ENCODE measurements around the gene OBSCN. TPM values are rescaled to one million over a fixed set of nuclear protein-coding genes. Genes with fewer than 3 reads are reported as not detected.
A peak's percentile ranks its signal among the peaks of the same experiment; 100 is the strongest.

The OBSCN gene
- total and polyA plus RNA-seq, 2 of the 13 experiments (the other 11 are each of a cell fraction or from before 2014, with no cell fraction given), result 0.20 TPM

GRCh38 chr1:228166170-228166936 is 41.5 kb upstream of the OBSCN start:
- H3K9me3 ChIP-seq (ENCODE audit: low read length), result no peaks in the 10 kb centered on the region
- intact Hi-C loops (cut with micrococcal nuclease; ENCODE audit: unreplicated experiment) (loop anchor here (1.0 to 2.0 kb wide), 2 partner anchors 27 to 36 kb away; no protein-coding TSS in a partner anchor), in situ Hi-C loops (cut with HindIII; ENCODE audit: extremely low pct_ligation_motif_present, low pct_unique_long_range_greater_than_20kb) (no loop called here)
- H3K9ac ChIP-seq (ENCODE audit: insufficient read depth, low read depth, low read length), result peak overlapping the region; percentile 71
- ChIA-PET POLR2A (interaction anchor here (0.6 to 3.3 kb wide), 10 partner anchors 8 to 324 kb away, joined by 3 to 72 read pairs (median 6); partner anchors contain the start of genes GJC2, GUK1 and MRPL55), CTCF (ENCODE audit: low intra/inter-chr PET ratio, low total read pairs) (interaction anchor here (1.1 to 1.6 kb wide), 2 partner anchors 26 to 35 kb away, joined by 3 to 7 read pairs; partner anchors contain the start of gene GUK1)
- peaks cover 43% of the 10 kb centered on the region for H3K4me1 ChIP-seq (ENCODE audit: insufficient read depth, low read length)
- ATAC-seq (peak; percentile 81), DNase-seq (ENCODE audit: low spot score) (peak; percentile 83), FAIRE-seq (peak; percentile 18)
- H3K79me2 ChIP-seq (ENCODE audit: insufficient read depth, low read length), result peaks cover 5% of the 10 kb centered on the region
- H2AFZ ChIP-seq (ENCODE audit: low read length), result no peak overlapping the region
- H4K20me1 ChIP-seq (ENCODE audit: insufficient read depth, low read length), result no peaks in the 10 kb centered on the region
- H3K36me3 ChIP-seq (replicated peaks in 1 of 2; ENCODE audit: control insufficient read depth in 1 of 2, insufficient read depth in 2 of 2, low read length in 2 of 2), result no peaks in the 10 kb centered on the region
- BruUV-seq (replicated peaks), result no TSS peak
- no peaks in the 10 kb centered on the region; a peak in 1 of 5 replicates for H3K27me3 ChIP-seq (ENCODE audit: control insufficient read depth in 1 of 2, insufficient read depth in 2 of 2, low read length in 2 of 2)
- 24% methylated on average over 10 of the region's 26 CpGs for WGBS (ENCODE audit: low lambda C conversion rate)
- peak overlapping the region; percentile 61 to 88 (median 80) for H3K4me3 ChIP-seq (replicated peaks in 1 of 3; ENCODE audit: insufficient read depth in 1 of 3, low read depth in 2 of 3, low read length in 3 of 3)
- peak overlapping the region; percentile 82 for H3K4me2 ChIP-seq (ENCODE audit: low read depth, low read length)
- peak overlapping the region; percentile 99 for H3K27ac ChIP-seq (ENCODE audit: extremely low read length, insufficient read depth, low read length)
- TF ChIP-seq POGZ (CRISPR knock-in tag; IDR thresholded peaks at IDR 0.05) (0 out of 2 replicates have a peak, but pooled peaks have one; percentile 8), DNMT3B (CRISPR knock-in tag; conservative IDR thresholded peaks at IDR 0.05) (no peak), ZGPAT (CRISPR knock-in tag; IDR thresholded peaks at IDR 0.05) (peak; percentile 32; the same call in 1 of the 2 replicates), ZHX2 (IDR thresholded peaks at IDR 0.05; ENCODE audit: low read depth) (no peak; the same call in 1 of the 2 replicates), ZHX2 (CRISPR knock-in tag; IDR thresholded peaks at IDR 0.05; ENCODE audit: borderline replicate concordance) (no peak), SALL1 (CRISPR knock-in tag; IDR thresholded peaks at IDR 0.05) (peak; percentile 18; the same call in 1 of the 2 replicates), BHLHE40 (IDR thresholded peaks at IDR 0.05; ENCODE audit: low read length) (peak; percentile 29; the same call in 1 of the 2 replicates), PTBP1 (IDR thresholded peaks at IDR 0.05; ENCODE audit: low read depth, low read length, poor library complexity, severe bottlenecking) (no peak), NR2C2 (CRISPR knock-in tag; IDR thresholded peaks at IDR 0.05; ENCODE audit: borderline replicate concordance) (peak; percentile 18; the same call in 1 of the 2 replicates), PBX2 (CRISPR knock-in tag; IDR thresholded peaks at IDR 0.05) (peak; percentile 86), YEATS2 (CRISPR knock-in tag; IDR thresholded peaks at IDR 0.05; ENCODE audit: borderline replicate concordance) (no peak), ZBTB21 (CRISPR knock-in tag; IDR thresholded peaks at IDR 0.05) (peak; percentile 86), NAIF1 (CRISPR knock-in tag; IDR thresholded peaks at IDR 0.05; ENCODE audit: borderline replicate concordance) (0 out of 2 replicates have a peak, but pooled peaks have one; percentile 4)
